Ovary (tissue), 10 donors: Measurements from ENCODE around the gene BMI1. TPM values are rescaled to one million over a fixed set of nuclear protein-coding genes. Genes with fewer than 3 reads are reported as not detected.

Experiments used
- DNase-seq, 5 donors: peaks; one replicate each; pipeline ENCODE4 v3.0.0-alpha.2; 2019 to 2020
- H3K27ac ChIP-seq, 2 donors: fragments of 200-600 bp; one replicate each; pipeline versions ENCODE4 v1.5.1 to v1.8.0; 2019 to 2022
- H3K27me3 ChIP-seq: fragments of 200-600 bp; one replicate; pipeline ENCODE4 v1.8.0; 2022
- H3K36me3 ChIP-seq: fragments of 200-600 bp; sonication (generic); one replicate; pipeline ENCODE4 v1.5.1; 2019
- H3K4me1 ChIP-seq: one replicate; pipeline ENCODE4 v1.8.1; 2013; ENCODE audit warnings: mild to moderate bottlenecking, moderate library complexity; ENCODE audit not compliant: insufficient read depth
- H3K4me3 ChIP-seq: fragments of 200-600 bp; sonication (generic); one replicate; pipeline ENCODE4 v1.5.1; 2017
- H3K9me3 ChIP-seq, 2 donors: fragments of 200-600 bp in 1 of 2; sonication (generic) in 1 of 2; one replicate each; pipeline versions ENCODE4 v1.5.1 to v1.8.1; 2013 to 2019; ENCODE audit warnings: mild to moderate bottlenecking in 1 of 2, moderate library complexity in 1 of 2
- CTCF ChIP-seq, 3 donors: fragments of 450-650 bp in 2 of 3; fragments of 200-600 bp in 1 of 3; IDR thresholded peaks; one replicate each; pipeline versions ENCODE4 v1.5.1 to v1.8.0; 2016 to 2022; ENCODE audit warnings: antibody characterized with exemption in 3 of 3, mild to moderate bottlenecking in 1 of 3
- EP300 ChIP-seq: sonication (generic); formaldehyde crosslinking; IDR thresholded peaks from one replicate; pipeline ENCODE4 v1.6.1; 2017; ENCODE audit warnings: antibody characterized with exemption
- POLR2A ChIP-seq: fragments of 450-650 bp; IDR thresholded peaks from one replicate; pipeline ENCODE4 v1.6.1; 2017; ENCODE audit warnings: antibody characterized with exemption, mild to moderate bottlenecking, moderate library complexity
- WGBS, 3 donors: extraction: QIAGEN DNeasy Blood & Tissue Kit in 1 of 3; methylation state at CpG; one replicate each; pipeline versions ENCODE4 v1.1.5 to v1.1.7; 2013 to 2017; 5-methylcytosine and 5-hydroxymethylcytosine counted together
- intact Hi-C, 4 donors: fragments of 100-400 bp; cut with DNase I; formaldehyde crosslinking; loops; one replicate each; pipeline versions ENCODE4 v1.11.0 to v1.15.1; 2022 to 2023
- long read RNA-seq, 3 donors: library from polyadenylated mRNA in 2 of 3; unstranded in 2 of 3; transcript quantifications; one replicate each; pipeline ENCODE4 v2.0.0 and lab custom pipeline, GENCODE V29; 2021 to 2026
- polyA plus RNA-seq, 2 donors: library from polyadenylated mRNA; stranded (reverse); fragments of 200-250 nt in 1 of 2; fragments of 350-450 nt in 1 of 2; fragmentation: Illumina TruSeq in 1 of 2; extraction: RNeasy Lipid Tissue Mini Kit (QIAGEN cat#74804) in 1 of 2; gene quantifications; one replicate each; pipeline ENCODE4 v1.2.3, GENCODE V29; 2013 to 2014
- total RNA-seq, 7 donors: library from RNA; depleted of rRNA in 2 of 7; stranded (reverse); fragments of >200 nt in 2 of 7; fragmentation: NEBNext Ultra II Directional in 3 of 7; extraction: Animal tissue kit (Norgen Biotek cat#: 25700) in 3 of 7; gene quantifications; one replicate each; pipeline versions ENCODE4 v1.1.0 to v1.2.4, GENCODE V29; 2016 to 2023
- donor health status: DM: no; HTN: no; CAD: no; lungs with moderate emphysema.
- donor health status: DM: no; HTN: no; CAD: no.
- donor health status: Bipolar disorder and iron deficiency.
- donor health status: DM: yes; HTN: yes; CAD: no.
- donor health status: DM: no; HTN: no; CAD: no.
- donor health status: DM: yes; HTN: yes; CAD: no.

Gene BMI1
- 10 to 100 TPM; 18.7 to 53.8 (median 39.6) TPM for total RNA-seq
- polyA plus RNA-seq = 10 to 100 TPM; 25.3 to 63.3 TPM
- long read RNA-seq, donor 1, partial matches to known transcripts = 3 of 10 reads
- long read RNA-seq, donor 1, other reads (novel, unspliced or antisense) = 7 of 10 reads
- long read RNA-seq, donor 2, transcript BMI1-201 (10 exons, 3,428 nt) = major isoform, 19 of 19 reads
- long read RNA-seq, donor 2, partial matches to known transcripts = 0 of 19 reads
- long read RNA-seq, donor 2, other reads (novel, unspliced or antisense) = 0 of 19 reads
- long read RNA-seq, donor 3, transcript BMI1-201 (10 exons, 3,428 nt) = major isoform, 45 of 59 reads
- long read RNA-seq, donor 3, partial matches to known transcripts = 0 of 59 reads
- long read RNA-seq, donor 3, other reads (novel, unspliced or antisense) = 14 of 59 reads

DNA sequence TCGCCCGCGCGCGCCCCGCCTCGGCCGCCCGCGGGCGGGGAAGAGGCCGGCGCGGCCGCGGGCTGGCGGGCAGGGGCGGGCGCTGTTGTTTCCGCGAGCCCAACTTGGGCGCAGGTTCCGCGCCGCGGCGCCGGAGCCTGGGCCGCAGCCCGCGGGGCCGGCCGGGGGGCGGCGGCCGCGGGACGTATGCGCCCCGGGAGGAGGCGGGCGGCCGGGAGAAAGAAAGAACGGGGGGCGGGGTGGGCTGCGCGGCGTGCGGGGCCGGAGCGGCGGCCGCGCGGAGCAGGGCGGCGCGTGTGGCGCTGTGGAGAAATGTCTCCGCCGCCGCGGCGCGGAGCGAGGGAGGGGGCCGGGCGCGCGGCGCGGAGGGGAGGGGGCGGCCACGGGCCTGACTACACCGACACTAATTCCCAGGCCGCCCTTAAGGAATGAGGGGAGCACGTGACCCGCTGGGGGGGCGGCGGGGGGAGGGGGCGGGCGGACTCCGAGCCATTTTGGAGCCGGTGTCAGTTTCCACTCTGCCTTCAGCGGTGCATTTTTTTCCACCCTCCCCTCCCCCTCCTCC is at the start of gene BMI1:
Gene BMI1 (plus strand): TSS at position 509 of the 565 bp plus-strand sequence. CDS start 5,351 bp downstream, outside the sequence.
- Histone ChIP-seq H3K9me3 (no peaks in the 10 kb centered on the region), H3K27ac (peak within 1 kb of the TSS; percentile 63 to 71), H3K36me3 (no peaks in the 10 kb centered on the region), H3K4me1 (peaks cover 3% of the 10 kb centered on the region), H3K4me3 (peak within 1 kb of the TSS; percentile 73), H3K27me3 (no peaks in the 10 kb centered on the region)
- TF ChIP-seq EP300 = no peak
- no peak for TF ChIP-seq POLR2A
- DNase-seq = peak; percentile 68 to 85 (median 81)
- WGBS, 3 donors = 0 to 1% (median 0%) methylated on average over 47 to 84 of the region's 85 CpGs
- intact Hi-C loops = loop anchor here in 3 of 4 donors (1.0 to 10.0 kb wide), 5 partner anchors 41 to 816 kb away; partner anchors contain the start of gene DNAJC1 (in 1 of the 3)

DNA sequence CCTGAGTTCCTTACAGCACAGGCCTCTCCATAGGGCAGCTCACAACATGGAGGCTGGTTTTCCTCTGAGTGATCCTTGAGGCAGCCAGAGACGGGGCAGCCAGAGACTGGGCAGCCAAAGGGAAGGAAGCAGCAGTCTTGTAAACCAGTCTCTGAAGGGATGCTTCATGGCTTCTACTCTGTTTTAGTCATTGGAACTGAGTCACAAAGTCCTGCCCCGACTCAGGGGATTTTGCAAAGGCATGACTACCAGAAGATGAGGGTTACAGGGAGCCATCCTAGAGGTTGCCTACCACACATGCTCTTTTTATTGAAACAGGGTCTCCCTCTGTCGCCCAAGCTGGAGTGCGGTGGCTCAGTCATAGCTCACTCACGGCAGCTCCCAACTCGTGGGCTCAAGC is 49.1 kb upstream of the BMI1 start:
- Histone ChIP-seq H3K27me3 (no peaks in the 10 kb centered on the region), H3K36me3 (no peaks in the 10 kb centered on the region), H3K9me3 (no peaks in the 10 kb centered on the region), H3K4me1 (no peaks in the 10 kb centered on the region), H3K4me3 (no peak overlapping the region), H3K27ac (no peak overlapping the region)
- WGBS, 3 donors = 91 to 95% (median 94%) methylated on average over 6 of the region's 6 CpGs
- TF ChIP-seq EP300 = no peak
- TF ChIP-seq POLR2A = no peak
- no peak for TF ChIP-seq CTCF (IDR thresholded peaks at IDR 0.05)
- intact Hi-C loops = no loop called here
- DNase-seq = no peak

DNA sequence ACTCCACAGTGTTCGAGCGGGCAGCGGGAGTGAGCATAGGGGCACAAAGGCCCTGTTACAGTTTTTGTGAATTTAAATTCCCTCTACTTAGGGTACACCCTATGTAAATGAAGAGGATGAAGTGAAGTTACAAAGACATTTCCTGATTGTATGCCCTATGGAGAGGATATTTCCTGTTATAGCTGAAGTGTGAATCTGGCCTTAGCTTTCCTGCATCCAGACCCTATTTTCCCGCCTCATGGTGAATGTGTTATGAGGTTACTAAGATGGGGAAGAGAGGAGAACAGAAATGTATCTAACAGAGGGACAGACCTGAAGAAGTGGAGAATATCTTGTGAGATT is 42.5 kb upstream of the BMI1 start:
- 94 to 95% (median 95%) methylated on average over 4 of the region's 4 CpGs for WGBS, 3 donors
- Histone ChIP-seq H3K27ac (no peak overlapping the region), H3K4me3 (no peak overlapping the region), H3K27me3 (no peaks in the 10 kb centered on the region), H3K36me3 (no peaks in the 10 kb centered on the region), H3K4me1 (no peaks in the 10 kb centered on the region), H3K9me3 (no peaks in the 10 kb centered on the region)
- DNase-seq = no peak
- TF ChIP-seq EP300 (no peak), POLR2A (no peak), CTCF (IDR thresholded peaks at IDR 0.05) (no peak)
- intact Hi-C loops = no loop called here

GRCh38 chr10:22280078-22280477 is 40.8 kb upstream of the BMI1 start:
- WGBS, 3 donors = 41 to 58% (median 51%) methylated on average over 6 of the region's 6 CpGs
- H3K4me1 ChIP-seq = no peaks in the 10 kb centered on the region
- no peak overlapping the region for H3K4me3 ChIP-seq
- H3K27ac ChIP-seq = no peak overlapping the region
- no peaks in the 10 kb centered on the region for H3K27me3 ChIP-seq
- no peak for TF ChIP-seq CTCF (IDR thresholded peaks at IDR 0.05)
- no peak for TF ChIP-seq POLR2A
- TF ChIP-seq EP300 = no peak
- intact Hi-C loops = no loop called here
- no peaks in the 10 kb centered on the region for H3K36me3 ChIP-seq
- no peak for DNase-seq
- H3K9me3 ChIP-seq = no peaks in the 10 kb centered on the region

- Histone ChIP-seq H3K4me3 (no peak overlapping the region), H3K9me3 (no peaks in the 10 kb centered on the region), H3K27ac (no peak overlapping the region), H3K27me3 (no peaks in the 10 kb centered on the region), H3K4me1 (no peaks in the 10 kb centered on the region), H3K36me3 (no peaks in the 10 kb centered on the region)
- WGBS, 3 donors = 74 to 85% (median 74%) methylated on average over 3 of the region's 3 CpGs
- intact Hi-C loops = no loop called here
- no peak for DNase-seq
- no peak for TF ChIP-seq CTCF (IDR thresholded peaks at IDR 0.05)
- no peak for TF ChIP-seq EP300
- no peak for TF ChIP-seq POLR2A
Observed at GRCh38 chr10:22285130-22285529, 35.8 kb upstream of the BMI1 start.
